Measurements from ENCODE around the gene KLHL29. TPM values are rescaled to one million over a fixed set of nuclear protein-coding genes. Genes with fewer than 3 reads are reported as not detected.

KLHL29 gene
- total RNA-seq, 1 experiment from 2014 or later: 16.7 TPM

DNA sequence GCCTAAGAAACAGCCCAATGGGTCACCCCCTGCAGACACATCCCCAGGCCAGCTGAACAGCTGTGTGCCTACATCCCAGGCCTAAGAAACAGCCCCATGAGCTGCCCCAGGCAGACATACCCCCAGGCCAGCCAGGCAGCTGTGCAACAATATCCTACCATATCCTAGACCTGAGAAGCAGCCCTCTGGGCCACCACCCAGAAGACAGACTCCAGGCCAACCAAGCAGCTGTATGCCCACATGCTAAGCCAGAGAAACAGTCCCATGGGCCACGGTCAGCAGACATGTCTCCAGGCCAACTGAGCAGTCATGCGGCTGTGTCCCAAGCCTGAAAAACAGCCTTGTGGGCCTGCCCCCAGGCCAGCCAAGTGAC lies 336.5 kb downstream of the KLHL29 start:
- BruUV-seq (replicated peaks): no TSS peak
- ATAC-seq (no peak), DNase-seq (ENCODE audit: low read depth, low spot score) (no peak)
- H3K27me3 ChIP-seq (ENCODE audit: insufficient read depth, low read length): no peaks in the 10 kb centered on the region
- ChIA-PET RAD21 (ENCODE audit: low non-redundant PET in 1 of 2, low total read pairs in 2 of 2, uncharacterized antibody in 2 of 2, unreplicated experiment in 2 of 2) (no interaction called here), POLR2A (no interaction called here), CTCF (no interaction called here)
- H3K9ac ChIP-seq (ENCODE audit: low read length): no peak overlapping the region
- H3K9me3 ChIP-seq (ENCODE audit: control insufficient read depth in 1 of 2, insufficient read depth in 1 of 2, low read depth in 1 of 2, low read length in 2 of 2): no peaks in the 10 kb centered on the region
- H3K4me3 ChIP-seq (replicated peaks in 1 of 2; ENCODE audit: low read depth in 1 of 2, low read length in 2 of 2): no peak overlapping the region
- H3K4me1 ChIP-seq (ENCODE audit: control insufficient read depth in 1 of 2, insufficient read depth in 2 of 2, low read length in 2 of 2): no peaks in the 10 kb centered on the region
- no peak overlapping the region for H3K27ac ChIP-seq (ENCODE audit: low read depth, low read length)
- H3K36me3 ChIP-seq (ENCODE audit: control insufficient read depth in 1 of 2, insufficient read depth in 2 of 2, low read length in 2 of 2): no peaks in the 10 kb centered on the region
- TF ChIP-seq CBX3 (IDR thresholded peaks at IDR 0.05; ENCODE audit: low read depth): no peak
- TF ChIP-seq, protein P1, sequence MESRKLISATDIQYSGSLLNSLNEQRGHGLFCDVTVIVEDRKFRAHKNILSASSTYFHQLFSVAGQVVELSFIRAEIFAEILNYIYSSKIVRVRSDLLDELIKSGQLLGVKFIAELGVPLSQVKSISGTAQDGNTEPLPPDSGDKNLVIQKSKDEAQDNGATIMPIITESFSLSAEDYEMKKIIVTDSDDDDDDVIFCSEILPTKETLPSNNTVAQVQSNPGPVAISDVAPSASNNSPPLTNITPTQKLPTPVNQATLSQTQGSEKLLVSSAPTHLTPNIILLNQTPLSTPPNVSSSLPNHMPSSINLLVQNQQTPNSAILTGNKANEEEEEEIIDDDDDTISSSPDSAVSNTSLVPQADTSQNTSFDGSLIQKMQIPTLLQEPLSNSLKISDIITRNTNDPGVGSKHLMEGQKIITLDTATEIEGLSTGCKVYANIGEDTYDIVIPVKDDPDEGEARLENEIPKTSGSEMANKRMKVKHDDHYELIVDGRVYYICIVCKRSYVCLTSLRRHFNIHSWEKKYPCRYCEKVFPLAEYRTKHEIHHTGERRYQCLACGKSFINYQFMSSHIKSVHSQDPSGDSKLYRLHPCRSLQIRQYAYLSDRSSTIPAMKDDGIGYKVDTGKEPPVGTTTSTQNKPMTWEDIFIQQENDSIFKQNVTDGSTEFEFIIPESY (IDR thresholded peaks at IDR 0.05; ENCODE audit: extremely low read depth, insufficient replicate concordance, low read length): no peak
- TF ChIP-seq YY1 (IDR thresholded peaks at IDR 0.05; ENCODE audit: extremely low read depth, insufficient replicate concordance, low read depth, low read length): no peak
- no peak for TF ChIP-seq ELF1 (IDR thresholded peaks at IDR 0.05; ENCODE audit: borderline replicate concordance, low read depth)
- TF ChIP-seq SIN3A (IDR thresholded peaks at IDR 0.05; ENCODE audit: low read depth): no peak
- TF ChIP-seq EZH2phosphoT487 (IDR thresholded peaks at IDR 0.05; ENCODE audit: borderline replicate concordance): no peak
- no peak for TF ChIP-seq POLR2AphosphoS5 (IDR thresholded peaks at IDR 0.05; ENCODE audit: low read depth, low read length)
- no peak for TF ChIP-seq FOSL1 (IDR thresholded peaks at IDR 0.05; ENCODE audit: low read depth)
- TF ChIP-seq POLR2A (IDR thresholded peaks at IDR 0.05; ENCODE audit: borderline replicate concordance, extremely low read depth, insufficient read depth, insufficient read length): no peak
- no peak for TF ChIP-seq EGR1 (IDR thresholded peaks at IDR 0.05; ENCODE audit: low read depth)
- TF ChIP-seq, protein P2, sequence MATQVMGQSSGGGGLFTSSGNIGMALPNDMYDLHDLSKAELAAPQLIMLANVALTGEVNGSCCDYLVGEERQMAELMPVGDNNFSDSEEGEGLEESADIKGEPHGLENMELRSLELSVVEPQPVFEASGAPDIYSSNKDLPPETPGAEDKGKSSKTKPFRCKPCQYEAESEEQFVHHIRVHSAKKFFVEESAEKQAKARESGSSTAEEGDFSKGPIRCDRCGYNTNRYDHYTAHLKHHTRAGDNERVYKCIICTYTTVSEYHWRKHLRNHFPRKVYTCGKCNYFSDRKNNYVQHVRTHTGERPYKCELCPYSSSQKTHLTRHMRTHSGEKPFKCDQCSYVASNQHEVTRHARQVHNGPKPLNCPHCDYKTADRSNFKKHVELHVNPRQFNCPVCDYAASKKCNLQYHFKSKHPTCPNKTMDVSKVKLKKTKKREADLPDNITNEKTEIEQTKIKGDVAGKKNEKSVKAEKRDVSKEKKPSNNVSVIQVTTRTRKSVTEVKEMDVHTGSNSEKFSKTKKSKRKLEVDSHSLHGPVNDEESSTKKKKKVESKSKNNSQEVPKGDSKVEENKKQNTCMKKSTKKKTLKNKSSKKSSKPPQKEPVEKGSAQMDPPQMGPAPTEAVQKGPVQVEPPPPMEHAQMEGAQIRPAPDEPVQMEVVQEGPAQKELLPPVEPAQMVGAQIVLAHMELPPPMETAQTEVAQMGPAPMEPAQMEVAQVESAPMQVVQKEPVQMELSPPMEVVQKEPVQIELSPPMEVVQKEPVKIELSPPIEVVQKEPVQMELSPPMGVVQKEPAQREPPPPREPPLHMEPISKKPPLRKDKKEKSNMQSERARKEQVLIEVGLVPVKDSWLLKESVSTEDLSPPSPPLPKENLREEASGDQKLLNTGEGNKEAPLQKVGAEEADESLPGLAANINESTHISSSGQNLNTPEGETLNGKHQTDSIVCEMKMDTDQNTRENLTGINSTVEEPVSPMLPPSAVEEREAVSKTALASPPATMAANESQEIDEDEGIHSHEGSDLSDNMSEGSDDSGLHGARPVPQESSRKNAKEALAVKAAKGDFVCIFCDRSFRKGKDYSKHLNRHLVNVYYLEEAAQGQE (IDR thresholded peaks at IDR 0.05; ENCODE audit: low read depth): no peak
- TF ChIP-seq RAD21 (IDR thresholded peaks at IDR 0.05; ENCODE audit: low read depth): no peak
- TF ChIP-seq ZNF274 (IDR thresholded peaks at IDR 0.05; ENCODE audit: low read depth, low read length): no peak
- TF ChIP-seq EZH2 (IDR thresholded peaks at IDR 0.05): no peak
- TF ChIP-seq, protein P3, sequence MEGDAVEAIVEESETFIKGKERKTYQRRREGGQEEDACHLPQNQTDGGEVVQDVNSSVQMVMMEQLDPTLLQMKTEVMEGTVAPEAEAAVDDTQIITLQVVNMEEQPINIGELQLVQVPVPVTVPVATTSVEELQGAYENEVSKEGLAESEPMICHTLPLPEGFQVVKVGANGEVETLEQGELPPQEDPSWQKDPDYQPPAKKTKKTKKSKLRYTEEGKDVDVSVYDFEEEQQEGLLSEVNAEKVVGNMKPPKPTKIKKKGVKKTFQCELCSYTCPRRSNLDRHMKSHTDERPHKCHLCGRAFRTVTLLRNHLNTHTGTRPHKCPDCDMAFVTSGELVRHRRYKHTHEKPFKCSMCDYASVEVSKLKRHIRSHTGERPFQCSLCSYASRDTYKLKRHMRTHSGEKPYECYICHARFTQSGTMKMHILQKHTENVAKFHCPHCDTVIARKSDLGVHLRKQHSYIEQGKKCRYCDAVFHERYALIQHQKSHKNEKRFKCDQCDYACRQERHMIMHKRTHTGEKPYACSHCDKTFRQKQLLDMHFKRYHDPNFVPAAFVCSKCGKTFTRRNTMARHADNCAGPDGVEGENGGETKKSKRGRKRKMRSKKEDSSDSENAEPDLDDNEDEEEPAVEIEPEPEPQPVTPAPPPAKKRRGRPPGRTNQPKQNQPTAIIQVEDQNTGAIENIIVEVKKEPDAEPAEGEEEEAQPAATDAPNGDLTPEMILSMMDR (IDR thresholded peaks at IDR 0.05 in 2 of 3, conservative IDR thresholded peaks at IDR 0.05 in 1 of 3; ENCODE audit: borderline replicate concordance in 1 of 3, insufficient read depth in 1 of 3, low read depth in 2 of 3, low read length in 2 of 3): no peak
- TF ChIP-seq CEBPB (IDR thresholded peaks at IDR 0.05; ENCODE audit: low read depth): no peak
- no peak for TF ChIP-seq SP1 (IDR thresholded peaks at IDR 0.05; ENCODE audit: low read depth)
- no peaks in the 10 kb centered on the region for H3K9me2 ChIP-seq (ENCODE audit: insufficient read depth)
- intact Hi-C loops (cut with micrococcal nuclease): no loop called here
- H3K4me2 ChIP-seq (ENCODE audit: low read length): no peak overlapping the region
- no peaks in the 10 kb centered on the region for H3K79me2 ChIP-seq (ENCODE audit: insufficient read depth, low read length)
- no peaks in the 10 kb centered on the region for H4K20me1 ChIP-seq (ENCODE audit: insufficient read depth)
- H2AFZ ChIP-seq (ENCODE audit: low read depth, low read length, poor library complexity, severe bottlenecking): no peak overlapping the region
